CD4-positive, alpha-beta T cell treated with Interleukin-17A for 4 hours (primary cell): ENCODE results near the gene DCLK3.
A peak's percentile ranks its signal among the peaks of the same experiment; 100 is the strongest.

Experiments used
- DNase-seq: peaks from one replicate; pipeline ENCODE4 v3.0.0-alpha.2; 2020; ENCODE audit warnings: mixed read lengths

The DCLK3 gene

GRCh38 chr3:36763850-36764703 lies at the start of gene DCLK3:
DCLK3 (minus strand) TSS chr3:36764553; CDS start chr3:36764263, 290 bp downstream.
- no peak for DNase-seq

GRCh38 chr3:36813305-36813704 lies 49.0 kb upstream of the DCLK3 start:
- no peak for DNase-seq

- DNase-seq = no peak
These were observed 47.9 kb upstream of the DCLK3 start for GRCh38 chr3:36812240-36812639.

GRCh38 chr3:36811768-36812167 lies 47.4 kb upstream of the DCLK3 start:
- no peak for DNase-seq

- DNase-seq = no peak
These were observed 40.1 kb upstream of the DCLK3 start for GRCh38 chr3:36804295-36805055.

GRCh38 chr3:36803091-36803791 lies 38.9 kb upstream of the DCLK3 start:
- no peak for DNase-seq

GRCh38 chr3:36800533-36801116 lies 36.3 kb upstream of the DCLK3 start:
- DNase-seq = no peak

- no peak for DNase-seq
These were observed 32.5 kb upstream of the DCLK3 start for GRCh38 chr3:36796881-36797280.

- DNase-seq = no peak
These were observed 31.8 kb upstream of the DCLK3 start for GRCh38 chr3:36796161-36796560.

GRCh38 chr3:36795622-36796021 lies 31.3 kb upstream of the DCLK3 start:
- DNase-seq = no peak

- DNase-seq = peak; percentile 16
These were observed 28.0 kb upstream of the DCLK3 start for GRCh38 chr3:36792342-36792741.

GRCh38 chr3:36790765-36791164 lies 26.4 kb upstream of the DCLK3 start:
- DNase-seq = no peak

- DNase-seq = no peak
These were observed 22.9 kb upstream of the DCLK3 start for GRCh38 chr3:36786921-36787890.

- no peak for DNase-seq
These were observed 19.8 kb upstream of the DCLK3 start for GRCh38 chr3:36784138-36784635.

GRCh38 chr3:36777424-36778218 lies 13.3 kb upstream of the DCLK3 start:
- DNase-seq = no peak

GRCh38 chr3:36776436-36776835 lies 12.1 kb upstream of the DCLK3 start:
- DNase-seq = no peak

- no peak for DNase-seq
These were observed 9.7 kb upstream of the DCLK3 start for GRCh38 chr3:36774052-36774451.

GRCh38 chr3:36771931-36772330 lies 7.6 kb upstream of the DCLK3 start:
- no peak for DNase-seq

GRCh38 chr3:36769926-36770325 lies 5.6 kb upstream of the DCLK3 start:
- no peak for DNase-seq

GRCh38 chr3:36765104-36765503 lies 751 bp upstream of the DCLK3 start:
- no peak for DNase-seq

- no peak for DNase-seq
These were observed 318 bp upstream of the DCLK3 start for GRCh38 chr3:36764704-36765038.
